ENCODE measurements around the gene IRGC.

Gene IRGC

GRCh38 chr19:43719378-43719868 is 3.5 kb downstream of the IRGC start:
- in situ Hi-C loops (cut with MboI; ENCODE audit: low pct_unique_long_range_greater_than_20kb, low sequenced_read_pairs): no loop called here
- DNase-seq: no peak

GRCh38 chr19:43719918-43720317 is 4.0 kb downstream of the IRGC start:
- in situ Hi-C loops (cut with MboI; ENCODE audit: low pct_unique_long_range_greater_than_20kb, low sequenced_read_pairs): no loop called here
- DNase-seq: no peak

GRCh38 chr19:43720936-43721335 is 5.1 kb downstream of the IRGC start:
- in situ Hi-C loops (cut with MboI; ENCODE audit: low pct_unique_long_range_greater_than_20kb, low sequenced_read_pairs): no loop called here

GRCh38 chr19:43721469-43722048 is 5.7 kb downstream of the IRGC start:
- in situ Hi-C loops (cut with MboI; ENCODE audit: low pct_unique_long_range_greater_than_20kb, low sequenced_read_pairs): no loop called here
- DNase-seq: no peak

More at GRCh38 chr19:43720936-43721335, 5.1 kb downstream of the IRGC start:
- no peak for DNase-seq

GRCh38 chr19:43723588-43723987 is 7.7 kb downstream of the IRGC start:
- DNase-seq: no peak
- in situ Hi-C loops (cut with MboI; ENCODE audit: low pct_unique_long_range_greater_than_20kb, low sequenced_read_pairs): no loop called here

- in situ Hi-C loops (cut with MboI; ENCODE audit: low pct_unique_long_range_greater_than_20kb, low sequenced_read_pairs): no loop called here
- no peak for DNase-seq
Measured at GRCh38 chr19:43724896-43725295, 9.0 kb downstream of the IRGC start.

GRCh38 chr19:43725468-43725867 is 9.6 kb downstream of the IRGC start:
- DNase-seq: peak; percentile 69
- in situ Hi-C loops (cut with MboI; ENCODE audit: low pct_unique_long_range_greater_than_20kb, low sequenced_read_pairs): no loop called here

GRCh38 chr19:43726736-43727592 is 11.1 kb downstream of the IRGC start:
- in situ Hi-C loops (cut with MboI; ENCODE audit: low pct_unique_long_range_greater_than_20kb, low sequenced_read_pairs): no loop called here
- DNase-seq: peak; percentile 51

GRCh38 chr19:43727593-43727853 is 11.6 kb downstream of the IRGC start:
- DNase-seq: no peak
- in situ Hi-C loops (cut with MboI; ENCODE audit: low pct_unique_long_range_greater_than_20kb, low sequenced_read_pairs): no loop called here

GRCh38 chr19:43729919-43730318 is 14.0 kb downstream of the IRGC start:
- in situ Hi-C loops (cut with MboI; ENCODE audit: low pct_unique_long_range_greater_than_20kb, low sequenced_read_pairs): no loop called here
- no peak for DNase-seq

GRCh38 chr19:43731346-43731745 is 15.5 kb downstream of the IRGC start:
- in situ Hi-C loops (cut with MboI; ENCODE audit: low pct_unique_long_range_greater_than_20kb, low sequenced_read_pairs): no loop called here
- no peak for DNase-seq

GRCh38 chr19:43731846-43732245 is 16.0 kb downstream of the IRGC start:
- in situ Hi-C loops (cut with MboI; ENCODE audit: low pct_unique_long_range_greater_than_20kb, low sequenced_read_pairs): no loop called here
- no peak for DNase-seq

GRCh38 chr19:43735013-43735412 is 19.1 kb downstream of the IRGC start:
- in situ Hi-C loops (cut with MboI; ENCODE audit: low pct_unique_long_range_greater_than_20kb, low sequenced_read_pairs): no loop called here
- DNase-seq: no peak

- in situ Hi-C loops (cut with MboI; ENCODE audit: low pct_unique_long_range_greater_than_20kb, low sequenced_read_pairs): no loop called here
- DNase-seq: no peak
Measured at GRCh38 chr19:43735957-43736356, 20.1 kb downstream of the IRGC start.

GRCh38 chr19:43738780-43739211 is 22.9 kb downstream of the IRGC start:
- in situ Hi-C loops (cut with MboI; ENCODE audit: low pct_unique_long_range_greater_than_20kb, low sequenced_read_pairs): no loop called here
- no peak for DNase-seq

GRCh38 chr19:43739439-43740235 is 23.8 kb downstream of the IRGC start:
- no peak for DNase-seq

GRCh38 chr19:43741075-43741825 is 25.4 kb downstream of the IRGC start:
- in situ Hi-C loops (cut with MboI; ENCODE audit: low pct_unique_long_range_greater_than_20kb, low sequenced_read_pairs): no loop called here
- DNase-seq: no peak

More at GRCh38 chr19:43739439-43740235, 23.8 kb downstream of the IRGC start:
- in situ Hi-C loops (cut with MboI; ENCODE audit: low pct_unique_long_range_greater_than_20kb, low sequenced_read_pairs): no loop called here

GRCh38 chr19:43743059-43743458 is 27.2 kb downstream of the IRGC start:
- DNase-seq: no peak
- in situ Hi-C loops (cut with MboI; ENCODE audit: low pct_unique_long_range_greater_than_20kb, low sequenced_read_pairs): no loop called here

GRCh38 chr19:43747557-43748204 is 31.8 kb downstream of the IRGC start:
- no peak for DNase-seq
- in situ Hi-C loops (cut with MboI; ENCODE audit: low pct_unique_long_range_greater_than_20kb, low sequenced_read_pairs): no loop called here

Measured in KBM-7 (cell line).